ENCODE results near the gene GLRA3. TPM values are rescaled to one million over a fixed set of nuclear protein-coding genes. Genes with fewer than 3 reads are reported as not detected.

The GLRA3 gene
- total RNA-seq, 6 experiments from 2014 or later, result not detected

- WGBS (ENCODE audit: insufficient coverage, low coverage, low lambda C conversion rate, missing lambda C conversion rate), result 41% methylated on average over 3 of the region's 3 CpGs
- Histone ChIP-seq H3K9me3 (no peaks in the 10 kb centered on the region), H3K4me1 (no peaks in the 10 kb centered on the region), H3K36me3 (no peaks in the 10 kb centered on the region), H3K27me3 (no peaks in the 10 kb centered on the region), H3K27ac (no peak overlapping the region), H3K4me3 (no peak overlapping the region)
- no peak for DNase-seq
- ATAC-seq, result no peak
- intact Hi-C loops (cut with DNase I), result no loop called here
- TF ChIP-seq POLR2A (IDR thresholded peaks at IDR 0.05) (no peak), CTCF (IDR thresholded peaks at IDR 0.05) (no peak)
Measured at GRCh38 chr4:174853629-174854028, 24.6 kb upstream of the GLRA3 start.

GRCh38 chr4:174848596-174848995 is 19.5 kb upstream of the GLRA3 start:
- no peak for TF ChIP-seq POLR2A (IDR thresholded peaks at IDR 0.05)
- no peak for TF ChIP-seq CTCF (IDR thresholded peaks at IDR 0.05)

GRCh38 chr4:174847801-174848427 is 18.9 kb upstream of the GLRA3 start:
- H3K4me1 ChIP-seq, result no peaks in the 10 kb centered on the region
- no peaks in the 10 kb centered on the region for H3K27me3 ChIP-seq
- no peaks in the 10 kb centered on the region for H3K9me3 ChIP-seq
- no peaks in the 10 kb centered on the region for H3K36me3 ChIP-seq
- 43% methylated on average over 2 of the region's 2 CpGs for WGBS (ENCODE audit: insufficient coverage, low coverage, low lambda C conversion rate, missing lambda C conversion rate)
- no peak overlapping the region for H3K27ac ChIP-seq
- DNase-seq (no peak), ATAC-seq (no peak)
- intact Hi-C loops (cut with DNase I), result no loop called here
- H3K4me3 ChIP-seq, result no peak overlapping the region
- TF ChIP-seq CTCF (IDR thresholded peaks at IDR 0.05) (no peak), POLR2A (IDR thresholded peaks at IDR 0.05) (no peak)

More at GRCh38 chr4:174848596-174848995, 19.5 kb upstream of the GLRA3 start:
- Histone ChIP-seq H3K4me3 (no peak overlapping the region), H3K4me1 (no peaks in the 10 kb centered on the region), H3K36me3 (no peaks in the 10 kb centered on the region), H3K27me3 (no peaks in the 10 kb centered on the region), H3K27ac (no peak overlapping the region), H3K9me3 (no peaks in the 10 kb centered on the region)
- DNase-seq, result no peak
- WGBS (ENCODE audit: insufficient coverage, low coverage, low lambda C conversion rate, missing lambda C conversion rate), result 69% methylated on average over 2 of the region's 2 CpGs
- intact Hi-C loops (cut with DNase I), result no loop called here
- no peak for ATAC-seq

- H3K4me3 ChIP-seq, result no peak overlapping the region
- intact Hi-C loops (cut with DNase I), result no loop called here
- no peaks in the 10 kb centered on the region for H3K27me3 ChIP-seq
- no peak overlapping the region for H3K27ac ChIP-seq
- ATAC-seq (no peak), DNase-seq (no peak)
- TF ChIP-seq POLR2A (IDR thresholded peaks at IDR 0.05), result no peak
- no peak for TF ChIP-seq CTCF (IDR thresholded peaks at IDR 0.05)
- no peaks in the 10 kb centered on the region for H3K36me3 ChIP-seq
- no peaks in the 10 kb centered on the region for H3K4me1 ChIP-seq
- H3K9me3 ChIP-seq, result no peaks in the 10 kb centered on the region
Measured at GRCh38 chr4:174835536-174835935, 6.5 kb upstream of the GLRA3 start.

- no peak for TF ChIP-seq POLR2A (IDR thresholded peaks at IDR 0.05)
- no peak for TF ChIP-seq CTCF (IDR thresholded peaks at IDR 0.05)
- DNase-seq, result no peak
- Histone ChIP-seq H3K27ac (no peak overlapping the region), H3K4me1 (no peaks in the 10 kb centered on the region), H3K36me3 (no peaks in the 10 kb centered on the region), H3K9me3 (no peaks in the 10 kb centered on the region), H3K27me3 (no peaks in the 10 kb centered on the region), H3K4me3 (no peak overlapping the region)
- WGBS (ENCODE audit: insufficient coverage, low coverage, low lambda C conversion rate, missing lambda C conversion rate), result 53% methylated on average over 2 of the region's 2 CpGs
- intact Hi-C loops (cut with DNase I), result no loop called here
- no peak for ATAC-seq
Measured at GRCh38 chr4:174834477-174834876, 5.4 kb upstream of the GLRA3 start.
